ENCODE measurements around the gene TBC1D17.

Gene TBC1D17

DNA sequence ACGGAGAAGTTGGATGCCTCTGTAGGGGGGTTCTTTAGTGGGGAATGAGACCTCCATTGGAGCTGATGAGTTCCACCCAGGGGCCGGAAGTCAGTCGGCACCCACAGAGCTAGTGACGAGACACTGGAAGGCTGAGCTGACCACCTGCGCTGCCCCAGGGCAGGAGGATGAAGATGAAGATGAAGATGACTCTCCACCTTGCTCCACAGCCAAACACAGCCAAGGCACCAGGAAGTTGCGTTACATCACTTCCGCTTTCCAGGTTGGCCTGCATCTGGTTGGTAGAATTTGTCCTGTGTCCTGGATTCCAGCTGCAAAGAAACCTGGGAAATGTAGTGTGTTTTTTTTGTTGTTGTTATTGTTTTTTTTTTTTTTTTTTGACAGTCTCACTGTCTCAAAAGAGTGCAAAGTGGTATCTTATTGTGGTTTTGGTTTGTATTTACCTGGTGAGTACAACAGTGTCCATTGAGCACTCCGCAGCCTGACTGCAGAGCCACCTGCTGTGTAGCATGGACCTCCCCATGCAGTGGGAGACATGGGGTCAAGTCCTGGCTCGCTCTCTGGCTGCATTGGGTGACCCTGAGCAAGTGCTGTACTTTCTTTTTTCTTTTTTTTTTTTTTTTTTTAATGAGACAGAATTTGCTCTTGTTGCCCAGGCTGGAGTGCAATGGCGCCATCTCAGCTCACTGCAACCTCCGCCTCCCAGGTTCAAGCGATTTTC is 1.9 kb downstream of the TBC1D17 start:
- no peak for DNase-seq

DNA sequence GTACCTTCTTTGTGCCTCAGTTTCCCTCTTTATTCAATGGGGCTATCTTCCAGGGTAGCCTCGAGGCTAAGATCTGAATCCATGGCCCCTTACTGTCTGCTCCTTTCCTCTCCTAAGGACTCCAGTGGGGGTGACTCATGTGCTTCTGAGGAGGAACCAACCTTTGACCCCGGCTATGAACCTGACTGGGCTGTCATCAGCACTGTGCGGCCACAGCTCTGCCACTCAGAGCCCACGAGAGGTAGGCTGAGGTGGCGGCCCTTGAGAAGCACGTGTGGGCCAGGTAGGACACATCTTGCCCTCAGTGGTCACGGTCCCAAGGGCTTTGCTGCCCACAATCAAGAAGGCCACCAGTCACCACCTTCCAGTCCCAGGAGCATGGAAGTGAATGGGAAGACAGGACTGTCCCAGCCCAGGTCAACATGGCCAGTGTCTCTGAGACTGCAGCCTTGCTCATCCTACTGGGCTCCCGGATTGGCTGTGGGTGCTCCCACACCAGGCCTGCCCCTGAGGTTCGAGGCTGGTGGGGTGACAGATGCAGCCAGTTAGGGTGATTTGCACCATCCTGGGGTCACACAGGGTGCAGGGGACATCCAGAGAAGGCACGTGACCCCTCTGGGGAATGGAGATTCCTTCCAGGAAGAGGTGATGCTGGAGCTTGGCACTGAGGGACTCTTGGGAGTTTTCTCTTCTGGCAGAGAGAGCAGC is 2.8 kb downstream of the TBC1D17 start:
- no peak for DNase-seq

DNA sequence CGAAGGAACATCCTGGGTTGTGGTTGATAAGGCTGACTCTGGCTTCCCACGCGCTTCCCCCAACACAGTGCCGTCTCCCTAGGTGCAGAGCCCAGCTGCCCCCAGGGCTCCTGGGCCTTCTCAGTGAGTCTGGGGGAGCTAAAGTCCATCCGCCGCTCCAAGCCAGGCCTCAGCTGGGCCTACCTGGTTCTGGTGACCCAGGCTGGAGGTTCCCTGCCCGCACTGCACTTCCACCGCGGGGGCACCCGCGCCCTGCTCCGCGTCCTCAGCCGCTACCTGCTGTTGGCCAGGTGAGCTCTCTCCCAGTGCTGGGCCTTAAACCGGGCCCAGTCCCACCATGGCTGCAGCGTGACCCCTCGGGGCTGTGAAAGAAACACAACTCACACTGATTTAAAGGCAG is 3.7 kb downstream of the TBC1D17 start:
- DNase-seq: no peak

DNA sequence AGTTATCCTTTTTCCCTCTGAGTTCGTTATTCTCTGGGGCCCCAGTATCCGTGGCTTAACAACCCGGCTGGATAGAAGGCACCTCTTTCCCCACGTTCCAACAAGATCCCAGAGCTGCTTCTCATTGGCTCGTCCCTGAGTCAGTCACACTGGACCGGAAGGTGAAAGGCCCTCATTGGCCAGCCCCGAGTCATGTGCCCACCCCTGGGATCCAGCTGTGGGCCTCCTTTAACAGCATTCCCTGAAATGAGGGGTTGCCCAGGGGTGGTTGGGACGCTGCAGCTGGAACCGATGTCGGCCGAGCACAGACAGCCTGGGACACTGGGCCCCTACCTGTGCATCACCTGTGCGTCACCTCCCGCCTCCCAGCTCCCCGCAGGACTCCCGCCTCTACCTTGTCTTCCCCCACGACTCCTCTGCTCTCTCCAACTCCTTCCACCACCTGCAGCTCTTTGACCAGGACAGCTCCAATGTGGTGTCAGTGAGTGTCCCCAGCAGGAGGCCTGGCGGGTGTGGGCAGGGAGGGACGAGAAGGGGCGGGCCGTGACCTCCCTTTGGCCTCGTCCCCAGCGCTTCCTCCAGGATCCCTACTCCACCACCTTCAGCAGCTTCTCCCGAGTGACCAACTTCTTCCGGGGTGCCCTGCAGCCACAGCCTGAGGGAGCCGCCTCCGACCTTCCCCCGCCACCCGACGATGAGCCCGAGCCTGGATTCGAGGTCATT is 4.3 kb downstream of the TBC1D17 start:
- no peak for DNase-seq

- DNase-seq: no peak
Observed at GRCh38 chr19:49882643-49883042, 5.1 kb downstream of the TBC1D17 start.

- DNase-seq: no peak
Observed at GRCh38 chr19:49883094-49883493, 5.6 kb downstream of the TBC1D17 start.

DNA sequence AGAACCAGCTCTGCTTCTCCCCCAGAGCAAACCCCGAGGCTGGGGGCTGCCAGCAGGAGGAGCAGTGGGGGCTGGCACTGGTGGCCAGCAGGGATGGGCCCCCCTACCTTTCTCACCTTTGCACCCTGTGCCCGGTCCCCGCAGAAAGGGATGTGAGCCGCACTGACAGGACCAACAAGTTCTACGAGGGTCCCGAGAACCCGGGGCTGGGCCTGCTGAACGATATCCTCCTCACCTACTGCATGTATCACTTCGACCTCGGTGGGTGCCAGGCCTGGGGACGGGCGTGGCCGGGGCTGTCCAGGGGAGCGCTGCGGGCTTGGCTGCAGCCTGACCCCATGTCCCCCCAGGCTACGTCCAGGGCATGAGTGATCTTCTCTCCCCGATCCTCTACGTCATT is 6.6 kb downstream of the TBC1D17 start:
- no peak for DNase-seq

GRCh38 chr19:49884760-49885159 is 7.3 kb downstream of the TBC1D17 start:
- no peak for DNase-seq

DNA sequence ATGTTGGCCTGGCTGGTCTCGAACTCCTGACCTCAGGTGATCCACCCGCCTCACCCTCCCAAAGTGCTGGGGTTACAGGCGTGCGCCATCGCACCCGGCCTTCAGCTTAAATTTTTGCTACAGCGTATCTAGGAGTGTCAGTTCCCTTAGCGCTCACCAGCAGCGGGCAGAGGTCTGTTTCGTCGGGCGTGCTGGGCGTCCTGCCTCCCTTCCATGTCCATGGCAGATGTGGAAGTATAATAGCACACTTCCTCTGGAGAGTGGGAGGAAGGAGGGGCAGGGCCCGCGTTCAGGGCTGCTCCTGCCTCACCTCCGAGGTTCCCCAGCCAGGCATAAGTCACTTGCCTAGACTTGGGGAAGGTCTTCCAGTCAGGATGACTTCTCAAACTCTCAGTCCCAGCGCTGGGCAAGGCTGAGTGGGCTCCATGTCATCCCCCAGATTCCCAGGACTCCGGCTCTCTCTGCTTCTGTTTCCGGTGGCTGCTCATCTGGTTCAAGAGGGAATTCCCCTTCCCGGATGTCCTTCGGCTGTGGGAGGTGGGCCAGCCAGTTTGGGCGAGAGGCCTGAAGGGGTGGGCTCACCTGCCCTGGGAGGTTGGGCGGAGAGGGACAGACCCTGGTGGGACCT is 9.6 kb downstream of the TBC1D17 start:
- DNase-seq: no peak

DNA sequence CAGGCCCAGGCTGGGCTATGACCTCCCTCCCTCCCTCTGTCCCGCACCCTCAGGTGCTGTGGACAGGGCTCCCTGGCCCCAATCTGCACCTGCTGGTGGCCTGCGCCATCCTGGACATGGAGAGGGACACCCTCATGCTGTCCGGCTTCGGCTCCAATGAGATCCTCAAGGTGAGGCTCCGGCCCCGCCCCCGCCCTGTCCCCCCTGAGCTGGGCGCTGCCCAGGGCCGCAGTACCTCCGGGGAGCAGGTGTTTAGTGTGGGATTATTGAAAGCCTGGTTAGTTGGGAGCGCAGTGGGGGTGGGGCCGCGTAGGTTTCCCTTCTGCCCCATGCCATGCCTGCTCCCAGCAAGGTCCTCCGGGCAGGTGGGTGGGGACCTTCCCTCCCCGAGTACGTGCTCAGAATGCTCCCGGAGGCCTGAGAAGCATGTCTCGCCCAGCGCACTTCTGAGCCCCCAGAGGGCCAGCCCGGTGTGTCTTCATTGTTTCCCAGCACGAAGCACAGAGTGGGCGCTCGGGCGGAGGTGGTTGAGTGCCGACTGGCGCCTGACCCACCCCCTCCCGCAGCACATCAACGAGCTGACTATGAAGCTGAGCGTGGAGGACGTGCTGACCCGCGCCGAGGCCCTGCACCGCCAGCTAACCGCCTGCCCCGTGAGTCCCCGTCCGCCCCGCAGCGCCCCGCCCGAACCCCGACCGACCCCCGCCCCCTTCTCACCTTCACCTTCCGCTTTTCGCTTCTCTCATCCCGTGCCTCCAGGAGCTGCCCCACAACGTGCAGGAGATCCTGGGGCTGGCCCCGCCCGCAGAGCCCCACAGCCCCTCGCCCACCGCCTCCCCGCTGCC is 10.4 kb downstream of the TBC1D17 start:
- DNase-seq: no peak

GRCh38 chr19:49888510-49888824 is 11.0 kb downstream of the TBC1D17 start:
- no peak for DNase-seq

- peak; percentile 37 for DNase-seq
Observed at GRCh38 chr19:49889038-49889686, 11.7 kb downstream of the TBC1D17 start.

DNA sequence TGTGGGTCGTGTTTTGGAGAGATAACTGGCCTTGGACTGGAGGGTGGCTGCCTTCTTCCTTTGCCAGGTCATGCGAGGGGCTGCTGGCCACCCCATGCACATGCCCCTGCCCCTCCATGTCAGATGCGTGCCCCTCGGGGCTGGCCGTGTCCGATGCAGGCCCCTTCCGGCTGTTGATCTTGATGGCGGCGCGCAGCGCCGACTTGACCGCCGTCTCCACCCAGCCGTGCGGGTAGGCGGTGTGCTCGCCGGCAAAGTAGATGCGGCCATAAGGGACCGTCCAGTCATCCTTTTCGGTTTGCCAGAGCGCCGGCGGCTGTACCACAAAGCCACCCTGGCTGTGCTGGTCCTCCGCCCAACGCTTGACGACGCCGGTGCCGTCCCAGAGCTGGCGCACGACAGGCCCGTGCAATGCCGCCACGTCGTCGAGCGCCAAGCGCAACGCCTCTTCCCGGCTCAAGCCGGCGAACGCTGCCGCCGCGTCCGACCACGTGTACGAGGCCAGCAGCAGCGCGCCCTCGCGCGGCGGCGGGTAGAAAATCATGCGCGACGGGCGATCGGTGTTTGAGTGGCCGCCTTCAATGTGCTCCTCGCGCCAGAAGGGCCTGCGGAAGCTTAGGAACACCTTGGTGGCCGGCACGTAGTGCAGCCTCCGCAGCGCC is 12.3 kb downstream of the TBC1D17 start:
- peak; percentile 31 for DNase-seq

DNA sequence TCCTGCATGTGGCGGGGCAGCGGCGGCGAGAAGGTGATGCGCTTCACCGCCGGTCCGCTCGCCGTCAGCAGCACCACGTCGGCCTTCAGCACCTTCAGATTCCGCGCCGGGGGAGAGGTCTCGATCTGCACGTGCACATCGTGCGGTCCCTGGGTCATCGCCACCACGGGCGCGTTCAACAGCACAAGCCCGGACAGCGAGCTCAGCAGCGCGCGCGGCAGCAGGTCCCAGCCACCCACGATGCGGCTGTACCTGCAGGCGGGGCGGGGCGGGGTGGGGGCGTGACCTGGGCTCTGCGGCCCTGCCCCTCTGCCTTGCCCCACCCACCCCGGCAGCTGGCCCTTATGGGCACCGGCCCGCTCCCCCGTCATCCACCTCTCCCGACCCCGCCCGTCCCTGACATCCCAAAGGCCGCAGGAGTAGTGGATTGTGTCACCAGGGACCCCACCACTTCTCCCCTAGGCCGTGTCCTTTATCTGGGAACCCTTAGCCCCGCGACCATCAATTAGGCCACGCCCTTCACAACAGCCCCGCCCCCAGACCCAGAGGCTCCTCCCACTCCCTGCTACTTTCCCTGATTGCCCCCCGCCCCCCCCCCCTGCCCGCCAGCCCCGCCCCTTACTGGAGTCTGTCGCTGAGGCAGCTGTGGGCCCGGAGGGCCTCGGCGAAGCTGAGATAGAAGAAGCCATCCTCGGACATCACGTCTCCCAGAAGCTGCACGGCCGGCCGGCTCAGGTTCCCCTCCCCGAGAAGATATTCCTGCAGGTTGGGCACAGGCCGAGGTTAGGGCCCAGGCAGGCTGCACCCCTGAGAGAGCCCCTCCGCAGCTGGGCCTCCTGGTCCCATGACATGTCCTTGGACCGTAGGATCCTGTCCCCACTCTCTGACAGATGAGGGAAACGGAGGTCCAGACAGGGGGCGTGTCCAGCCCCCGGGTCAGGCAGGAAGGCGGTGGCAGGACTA is 13.1 kb downstream of the TBC1D17 start:
- DNase-seq: no peak

DNA sequence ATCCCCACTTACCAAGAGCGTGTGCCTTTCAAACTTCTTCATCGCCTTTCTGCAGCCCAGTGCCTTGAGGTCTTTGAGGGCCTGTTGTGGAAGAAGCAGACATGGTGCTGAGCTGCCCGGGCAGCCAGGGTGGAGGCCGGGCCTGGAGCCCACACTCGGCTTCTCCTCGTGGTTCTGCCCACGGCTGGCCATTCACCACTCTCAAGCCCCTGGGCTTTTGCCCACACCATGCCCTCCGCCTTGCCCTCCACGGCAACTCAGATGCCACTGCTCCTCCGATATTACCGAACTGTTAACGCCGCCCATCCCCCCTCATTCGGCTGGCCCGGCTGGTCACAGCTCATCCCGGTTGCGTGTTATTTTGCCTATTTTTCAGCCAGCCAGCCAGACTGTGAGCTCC is 13.9 kb downstream of the TBC1D17 start:
- DNase-seq: no peak

GRCh38 chr19:49892716-49893115 is 15.2 kb downstream of the TBC1D17 start:
- DNase-seq: no peak

- no peak for DNase-seq
Observed at GRCh38 chr19:49894011-49894664, 16.6 kb downstream of the TBC1D17 start.

DNA sequence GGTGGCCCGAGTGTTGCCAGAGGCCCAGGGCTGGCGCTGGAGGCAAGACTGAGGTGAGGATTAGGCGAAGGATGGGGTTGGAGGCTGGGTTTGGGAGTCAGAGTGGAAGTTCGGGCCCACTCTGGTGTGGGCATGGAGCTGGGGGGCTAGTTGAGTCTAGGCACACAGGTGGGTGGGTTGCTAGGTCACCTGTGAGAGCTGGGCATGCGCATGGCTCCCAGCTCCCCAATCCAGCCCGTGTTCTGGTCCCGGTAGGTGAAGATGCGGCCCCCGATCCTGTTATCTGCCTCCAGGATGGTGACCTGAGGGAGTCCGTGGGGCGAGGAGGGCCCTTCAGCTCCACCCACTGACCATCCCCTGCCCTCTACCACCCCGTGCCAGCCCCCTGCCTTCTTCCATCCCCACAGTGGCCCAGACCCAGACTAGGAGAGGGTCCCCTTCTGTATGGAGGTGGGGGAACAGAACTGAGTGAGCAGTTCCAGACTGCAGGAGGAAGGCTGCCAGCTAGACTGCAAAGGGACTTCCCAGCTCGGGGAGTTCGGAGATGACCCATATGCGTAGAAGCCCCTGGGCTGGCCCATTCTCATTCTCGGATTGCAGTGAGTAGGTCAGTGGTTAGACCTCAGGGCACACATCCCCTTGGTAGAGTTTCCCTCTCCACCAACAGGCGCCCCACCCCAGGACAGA is 17.5 kb downstream of the TBC1D17 start:
- DNase-seq: no peak
